Activated CD4-positive, alpha-beta T cell treated with anti-CD3 and anti-CD28 coated beads, Interleukin-2, amount 10 ng/mL, durations not matched to agents 7 days and 5 days (primary cell): ENCODE results near the gene KBTBD12. TPM values are rescaled to one million over a fixed set of nuclear protein-coding genes. Genes with fewer than 3 reads are reported as not detected.
"Not testable (repeated sequence)": the region's sequence is repeated elsewhere in the genome, so short reads cannot be mapped to it uniquely, and the experiment has no call there.

Experiments used
- CTCF ChIA-PET: fragments of 350-600 bp; sonication (Branson Sonifier 250); formaldehyde crosslinking; loops from one replicate; lab custom pipeline; 2021; ENCODE audit warnings: antibody characterized with exemption; lab: Charles Lee
- POLR2A ChIA-PET: fragments of 350-600 bp; sonication (Branson Sonifier 250); formaldehyde crosslinking; loops from one replicate; lab custom pipeline; 2021; ENCODE audit warnings: antibody characterized with exemption; lab: Charles Lee
- DNase-seq: peaks from one replicate; pipeline ENCODE4 v3.0.0-alpha.2; 2020
- H3K27ac Mint-ChIP-seq: one replicate; pipeline ENCODE4 v1.8.0; 2021; ENCODE audit warnings: mild to moderate bottlenecking, moderate library complexity, mixed read lengths
- H3K27me3 Mint-ChIP-seq: one replicate; pipeline ENCODE4 v1.8.0; 2021; ENCODE audit warnings: mixed read lengths
- H3K36me3 Mint-ChIP-seq: one replicate; pipeline ENCODE4 v1.8.0; 2021; ENCODE audit warnings: low read depth, mixed read lengths
- H3K4me1 Mint-ChIP-seq: one replicate; pipeline ENCODE4 v1.8.0; 2021; ENCODE audit warnings: mixed read lengths
- H3K4me3 Mint-ChIP-seq: one replicate; pipeline ENCODE4 v1.8.0; 2021; ENCODE audit warnings: mild to moderate bottlenecking, moderate library complexity, mixed read lengths
- H3K9me3 Mint-ChIP-seq: one replicate; pipeline ENCODE4 v1.8.0; 2021; ENCODE audit warnings: mixed read lengths
- total RNA-seq, 2 experiments: library from RNA; stranded (reverse); gene quantifications; one replicate each; pipeline ENCODE4 v1.2.3, GENCODE V29; 2021

KBTBD12 gene
- total RNA-seq, 2 experiments from 2014 or later, result not detected

DNA sequence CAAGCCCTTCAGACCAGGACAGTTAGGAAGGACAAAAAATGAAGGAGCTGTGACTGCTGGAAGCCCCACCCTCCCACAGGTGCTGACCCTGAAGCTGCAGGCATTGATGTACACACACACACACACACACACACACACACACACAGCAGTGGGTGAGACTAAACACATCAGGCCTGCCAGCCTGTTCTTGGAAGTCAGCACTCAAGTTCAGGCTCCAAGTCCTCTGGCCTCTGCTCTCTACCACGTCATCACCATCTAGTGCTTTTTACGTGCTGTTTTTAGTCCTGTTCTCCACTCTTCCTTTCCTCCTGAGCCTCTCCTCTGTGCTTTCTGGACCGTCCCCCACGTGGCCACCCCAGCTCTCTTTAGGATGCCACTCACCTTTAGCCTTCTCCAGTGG, 5.4 kb upstream of the KBTBD12 start:
- H3K4me3 Mint-ChIP-seq, result no peak overlapping the region
- H3K27ac Mint-ChIP-seq, result no peak overlapping the region
- no peak for DNase-seq
- peaks cover 10% of the 10 kb centered on the region for H3K9me3 Mint-ChIP-seq
- peaks cover 5% of the 10 kb centered on the region for H3K4me1 Mint-ChIP-seq
- H3K27me3 Mint-ChIP-seq, result peaks cover 36% of the 10 kb centered on the region
- POLR2A ChIA-PET, result no interaction called here
- CTCF ChIA-PET, result no interaction called here
- no peaks in the 10 kb centered on the region for H3K36me3 Mint-ChIP-seq

DNA sequence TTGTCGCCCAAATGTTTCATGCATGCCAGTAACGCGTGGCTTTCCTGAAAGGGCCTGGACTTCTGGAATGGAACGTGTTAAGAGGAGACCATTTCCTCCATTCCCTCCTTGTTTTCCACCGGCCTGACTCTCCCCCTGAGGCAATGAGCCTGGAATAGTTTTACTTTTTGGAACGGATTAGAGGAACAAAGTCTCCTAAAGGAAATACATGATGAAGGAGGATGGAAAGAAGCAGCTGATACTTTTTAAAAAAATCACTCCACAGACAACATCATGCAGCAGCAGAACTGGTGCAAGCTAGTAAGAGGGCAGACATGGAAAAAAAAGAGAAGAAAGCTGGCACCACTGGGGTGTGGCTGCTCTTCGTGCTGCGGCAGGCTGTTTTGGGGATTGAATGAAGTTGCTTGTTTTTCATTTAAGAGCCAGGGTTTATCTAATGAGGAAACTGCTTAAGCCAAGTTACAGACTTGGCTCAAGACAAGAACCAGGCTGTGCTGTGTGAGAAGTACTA, 3.6 kb upstream of the KBTBD12 start:
- Mint-ChIP-seq H3K27me3 (peaks cover 50% of the 10 kb centered on the region), H3K27ac (no peak overlapping the region), H3K36me3 (no peaks in the 10 kb centered on the region), H3K4me1 (peaks cover 8% of the 10 kb centered on the region), H3K4me3 (no peak overlapping the region), H3K9me3 (peaks cover 8% of the 10 kb centered on the region)
- ChIA-PET POLR2A (no interaction called here), CTCF (no interaction called here)
- no peak for DNase-seq

DNA sequence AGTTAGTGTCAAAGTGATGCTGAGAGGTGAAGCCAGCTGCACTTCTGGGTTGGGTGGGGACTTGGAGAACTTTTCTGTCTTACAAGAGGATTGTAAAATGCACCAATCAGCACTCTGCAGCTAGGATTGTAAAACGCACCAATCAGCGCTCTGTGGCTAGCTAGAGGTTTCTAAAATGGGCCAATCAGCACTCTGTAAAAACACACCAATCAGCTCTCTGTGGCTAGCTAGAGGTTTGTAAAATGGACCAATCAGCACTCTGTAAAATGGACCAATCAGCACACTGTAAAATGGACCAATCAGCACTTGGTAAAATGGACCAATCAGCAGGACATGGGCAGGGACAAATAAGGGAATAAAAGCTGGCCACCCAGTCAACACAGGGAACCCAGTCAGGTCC, 1.2 kb upstream of the KBTBD12 start:
- DNase-seq, H3K4me3 Mint-ChIP-seq, H3K4me1 Mint-ChIP-seq, H3K27ac Mint-ChIP-seq, H3K36me3 Mint-ChIP-seq, H3K9me3 Mint-ChIP-seq, POLR2A ChIA-PET: not testable (repeated sequence)
- peaks cover 58% of the 10 kb centered on the region for H3K27me3 Mint-ChIP-seq
- CTCF ChIA-PET, result interaction anchor here (1.1 kb wide), 1 partner anchor 10 kb away, joined by 4 read pairs; no protein-coding TSS in a partner anchor

DNA sequence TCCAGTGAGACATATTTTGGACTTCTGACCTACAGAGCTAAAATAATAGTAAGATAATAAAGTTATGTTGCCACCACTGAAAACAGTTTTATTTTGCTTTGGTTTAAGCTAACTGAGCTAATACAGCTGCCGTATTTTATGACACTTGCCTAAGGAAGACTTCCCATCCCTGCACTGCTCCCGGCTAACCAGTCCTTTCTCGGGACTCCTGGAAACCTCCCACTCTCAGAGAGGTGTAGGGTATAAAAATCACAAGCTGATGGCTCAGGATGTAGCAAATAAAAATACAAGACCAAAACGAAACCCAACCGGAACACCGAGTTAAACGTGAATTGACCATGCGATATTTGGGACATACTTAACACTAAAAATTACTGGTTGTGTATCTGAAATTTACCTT, 448 bp upstream of the KBTBD12 start:
- H3K27me3 Mint-ChIP-seq, result peaks cover 55% of the 10 kb centered on the region
- CTCF ChIA-PET, result interaction anchor here (1.1 kb wide), 1 partner anchor 11 kb away, joined by 4 read pairs; no protein-coding TSS in a partner anchor
- no peaks in the 10 kb centered on the region for H3K36me3 Mint-ChIP-seq
- peaks cover 8% of the 10 kb centered on the region for H3K4me1 Mint-ChIP-seq
- H3K9me3 Mint-ChIP-seq, result peaks cover 8% of the 10 kb centered on the region
- no peak overlapping the region for H3K27ac Mint-ChIP-seq
- POLR2A ChIA-PET, result no interaction called here
- no peak for DNase-seq
- H3K4me3 Mint-ChIP-seq, result peak overlapping the region; percentile 28

DNA sequence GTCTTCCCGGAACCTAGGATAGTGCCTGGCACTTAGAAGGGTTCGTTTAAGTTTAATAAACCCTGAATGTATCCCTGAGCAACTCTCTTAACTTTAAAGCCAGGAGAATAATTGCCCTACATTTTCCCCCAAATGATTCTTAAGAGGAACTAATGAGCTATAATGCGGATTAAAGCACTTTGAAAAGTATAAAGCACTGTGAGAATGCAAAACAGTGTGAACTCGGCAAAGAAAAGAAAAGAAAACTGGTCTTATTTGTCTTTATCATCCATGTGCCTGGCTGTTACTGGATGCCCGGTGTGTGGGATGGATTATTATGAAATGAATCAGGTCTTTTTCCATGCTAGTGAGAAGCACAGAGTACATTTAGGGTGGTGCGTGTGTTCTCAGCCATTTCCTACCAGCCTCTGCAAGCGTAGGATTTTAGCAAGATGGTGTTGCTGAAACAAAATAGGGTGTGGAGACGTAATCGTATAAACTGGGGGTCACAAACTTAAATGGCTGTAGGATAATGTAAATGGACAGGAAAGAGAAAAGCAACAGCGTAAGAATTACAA, 983 bp downstream of the KBTBD12 start:
- ChIA-PET CTCF (no interaction called here), POLR2A (no interaction called here)
- Mint-ChIP-seq H3K27ac (no peak overlapping the region), H3K27me3 (peaks cover 55% of the 10 kb centered on the region), H3K9me3 (peaks cover 8% of the 10 kb centered on the region), H3K4me1 (peaks cover 8% of the 10 kb centered on the region), H3K4me3 (no peak overlapping the region), H3K36me3 (no peaks in the 10 kb centered on the region)
- DNase-seq, result no peak

DNA sequence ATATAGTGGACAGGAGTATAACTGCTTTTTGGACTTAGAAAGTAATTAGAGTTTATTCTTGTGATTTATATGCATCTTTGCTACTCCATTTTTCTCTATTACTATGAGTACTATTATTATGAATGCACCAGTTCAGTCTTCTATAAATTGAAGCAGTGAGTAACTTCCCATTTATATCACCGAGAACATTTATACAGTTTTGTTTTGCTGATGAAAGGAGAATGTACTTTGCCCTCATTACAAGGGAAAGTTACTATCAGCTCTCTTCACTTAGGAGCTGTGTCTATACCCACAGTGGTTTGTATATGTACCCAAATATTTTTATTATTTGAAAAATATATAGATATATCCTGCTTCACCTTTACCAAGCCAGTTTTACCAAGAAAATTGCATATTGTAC, 5.7 kb downstream of the KBTBD12 start:
- no peaks in the 10 kb centered on the region for H3K9me3 Mint-ChIP-seq
- no peak overlapping the region for H3K4me3 Mint-ChIP-seq
- H3K4me1 Mint-ChIP-seq, result peaks cover 10% of the 10 kb centered on the region
- ChIA-PET POLR2A (no interaction called here), CTCF (no interaction called here)
- peaks cover 42% of the 10 kb centered on the region for H3K27me3 Mint-ChIP-seq
- no peaks in the 10 kb centered on the region for H3K36me3 Mint-ChIP-seq
- no peak for DNase-seq
- no peak overlapping the region for H3K27ac Mint-ChIP-seq

DNA sequence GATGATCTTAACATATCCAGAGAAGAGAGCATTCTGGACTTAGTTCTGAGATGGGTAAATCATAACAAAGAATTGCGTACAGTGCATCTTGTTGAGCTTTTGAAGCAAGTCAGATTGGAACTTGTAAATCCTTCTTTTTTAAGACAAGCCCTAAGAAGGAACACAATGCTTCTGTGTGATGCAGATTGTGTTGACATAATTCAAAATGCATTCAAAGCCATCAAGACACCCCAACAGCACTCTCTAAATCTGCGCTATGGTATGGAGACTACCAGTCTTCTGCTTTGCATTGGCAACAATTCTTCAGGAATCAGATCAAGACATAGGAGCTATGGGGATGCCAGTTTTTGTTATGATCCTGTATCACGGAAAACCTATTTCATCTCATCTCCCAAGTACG, 8.6 kb downstream of the KBTBD12 start:
- Mint-ChIP-seq H3K27me3 (peaks cover 36% of the 10 kb centered on the region), H3K4me1 (peaks cover 13% of the 10 kb centered on the region)

DNA sequence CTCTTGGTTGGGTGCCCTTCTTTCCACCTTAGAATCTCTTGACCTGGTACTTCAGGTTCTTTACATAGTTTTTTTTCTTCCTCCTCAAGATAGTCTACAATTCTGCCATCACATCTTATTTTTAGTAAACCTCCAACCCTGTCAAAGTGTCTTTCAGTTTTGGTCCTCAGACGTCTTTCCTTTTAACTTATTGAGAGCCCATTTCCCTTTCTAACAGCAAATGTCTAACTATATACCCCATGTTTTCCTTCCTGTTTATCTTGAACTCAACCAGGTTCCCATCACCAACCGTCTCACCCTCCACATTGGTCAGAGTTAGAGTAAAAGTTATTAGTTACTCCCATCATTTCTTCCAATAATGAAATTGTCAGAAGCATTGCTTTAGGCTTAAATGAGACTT, 10.4 kb downstream of the KBTBD12 start:
- ChIA-PET CTCF (no interaction called here), POLR2A (no interaction called here)
- DNase-seq, result no peak
- H3K27ac Mint-ChIP-seq, result no peak overlapping the region
- H3K4me1 Mint-ChIP-seq, result peaks cover 13% of the 10 kb centered on the region
- no peak overlapping the region for H3K4me3 Mint-ChIP-seq
- H3K27me3 Mint-ChIP-seq, result peaks cover 36% of the 10 kb centered on the region
- no peaks in the 10 kb centered on the region for H3K9me3 Mint-ChIP-seq
- H3K36me3 Mint-ChIP-seq, result no peaks in the 10 kb centered on the region

More for the DNA sequence above, 8.6 kb downstream of the KBTBD12 start:
- no peak overlapping the region for H3K27ac Mint-ChIP-seq
- no peak for DNase-seq
- ChIA-PET POLR2A (no interaction called here), CTCF (no interaction called here)
- no peaks in the 10 kb centered on the region for H3K36me3 Mint-ChIP-seq
- no peaks in the 10 kb centered on the region for H3K9me3 Mint-ChIP-seq
- H3K4me3 Mint-ChIP-seq, result no peak overlapping the region

DNA sequence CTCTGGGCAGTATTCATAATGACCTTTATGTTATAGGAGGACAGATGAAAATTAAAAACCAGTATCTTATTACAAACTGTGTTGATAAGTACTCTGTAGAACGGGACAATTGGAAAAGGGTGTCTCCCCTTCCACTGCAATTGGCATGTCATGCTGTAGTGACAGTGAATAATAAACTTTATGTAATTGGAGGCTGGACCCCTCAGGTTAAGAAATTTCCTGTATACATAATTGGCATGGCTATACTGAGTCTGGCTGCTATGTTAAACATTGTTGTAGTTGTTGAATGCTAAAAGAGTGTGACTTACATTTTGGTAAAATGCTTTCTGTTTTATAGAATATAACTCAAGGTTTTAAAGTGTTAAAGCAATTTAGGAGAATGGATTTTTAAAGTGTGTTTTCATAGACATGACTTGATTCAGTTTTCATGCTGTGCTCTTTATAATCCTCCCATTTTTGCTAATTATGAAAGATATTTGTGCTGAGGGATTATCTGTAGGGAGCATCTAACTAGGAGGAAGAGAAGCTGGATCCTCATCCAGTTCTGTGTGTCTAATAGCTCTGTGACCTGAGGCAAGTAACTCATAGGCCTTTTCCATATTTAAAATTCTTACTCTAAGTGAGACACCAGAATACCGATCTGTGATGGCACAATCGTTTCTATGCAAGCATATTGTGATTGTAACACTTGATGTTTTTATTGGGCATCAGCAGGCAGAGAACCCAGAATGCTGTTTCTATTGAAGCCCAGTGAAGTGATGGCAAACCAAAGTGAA, 13.0 kb downstream of the KBTBD12 start:
- CTCF ChIA-PET, result no interaction called here
- no peak for DNase-seq
- POLR2A ChIA-PET, result no interaction called here
- Mint-ChIP-seq H3K4me3 (no peak overlapping the region), H3K4me1 (peaks cover 13% of the 10 kb centered on the region), H3K27me3 (peaks cover 41% of the 10 kb centered on the region), H3K9me3 (no peaks in the 10 kb centered on the region), H3K36me3 (no peaks in the 10 kb centered on the region), H3K27ac (no peak overlapping the region)

DNA sequence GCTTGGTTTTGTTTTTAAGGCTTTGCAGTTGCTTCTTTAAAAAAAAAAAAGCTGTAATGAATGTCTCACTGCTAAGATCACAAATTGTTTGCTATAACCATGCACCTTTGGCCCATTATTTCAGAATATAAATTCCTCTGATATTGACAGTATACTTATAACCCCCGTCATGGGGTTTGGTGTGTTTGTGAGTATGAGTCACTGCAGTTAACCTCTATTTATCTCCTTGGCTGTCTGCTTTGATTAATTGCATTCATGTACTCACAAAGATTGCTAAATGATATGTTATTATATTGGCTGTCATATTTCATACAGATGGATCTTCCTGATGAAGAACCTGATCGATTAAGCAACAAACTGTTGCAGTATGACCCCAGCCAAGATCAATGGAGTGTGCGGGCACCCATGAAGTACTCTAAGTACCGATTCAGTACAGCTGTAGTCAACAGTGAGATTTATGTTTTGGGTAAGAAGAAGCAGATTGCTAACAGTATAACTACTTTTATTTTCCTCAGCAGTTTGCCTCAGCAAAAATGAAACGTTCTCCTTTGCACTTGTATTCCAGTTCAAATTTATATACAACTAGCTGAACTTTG, 14.9 kb downstream of the KBTBD12 start:
- Mint-ChIP-seq H3K4me3 (no peak overlapping the region), H3K27ac (no peak overlapping the region), H3K36me3 (no peaks in the 10 kb centered on the region), H3K9me3 (no peaks in the 10 kb centered on the region), H3K4me1 (peaks cover 11% of the 10 kb centered on the region), H3K27me3 (peaks cover 46% of the 10 kb centered on the region)
- POLR2A ChIA-PET, result no interaction called here
- CTCF ChIA-PET, result interaction anchor here (0.7 kb wide), 1 partner anchor 10 kb away, joined by 3 read pairs; no protein-coding TSS in a partner anchor
- no peak for DNase-seq

DNA sequence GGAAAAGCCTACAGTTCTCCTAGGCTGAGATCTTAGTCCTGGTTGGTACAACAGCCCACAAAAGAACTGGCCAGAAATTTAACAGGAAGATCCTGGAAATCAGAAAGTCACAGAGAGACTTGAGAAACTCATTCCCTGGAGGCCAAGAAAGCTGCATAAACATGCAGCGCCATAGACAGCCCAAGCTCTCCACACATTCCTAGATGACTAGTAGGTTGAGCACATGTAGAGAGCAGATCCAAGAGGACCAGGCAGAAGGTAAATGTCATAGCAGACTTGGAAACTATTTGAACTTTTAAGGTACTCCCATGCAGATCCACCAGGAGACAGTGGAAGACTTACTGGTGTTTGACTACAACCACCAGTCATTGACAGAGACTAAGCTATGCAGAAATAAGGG, 18.4 kb downstream of the KBTBD12 start:
- no peak overlapping the region for H3K27ac Mint-ChIP-seq
- H3K9me3 Mint-ChIP-seq, result no peaks in the 10 kb centered on the region
- no peak for DNase-seq
- H3K36me3 Mint-ChIP-seq, result no peaks in the 10 kb centered on the region
- CTCF ChIA-PET, result no interaction called here
- peaks cover 46% of the 10 kb centered on the region for H3K27me3 Mint-ChIP-seq
- no peaks in the 10 kb centered on the region for H3K4me1 Mint-ChIP-seq
- POLR2A ChIA-PET, result no interaction called here
- no peak overlapping the region for H3K4me3 Mint-ChIP-seq

DNA sequence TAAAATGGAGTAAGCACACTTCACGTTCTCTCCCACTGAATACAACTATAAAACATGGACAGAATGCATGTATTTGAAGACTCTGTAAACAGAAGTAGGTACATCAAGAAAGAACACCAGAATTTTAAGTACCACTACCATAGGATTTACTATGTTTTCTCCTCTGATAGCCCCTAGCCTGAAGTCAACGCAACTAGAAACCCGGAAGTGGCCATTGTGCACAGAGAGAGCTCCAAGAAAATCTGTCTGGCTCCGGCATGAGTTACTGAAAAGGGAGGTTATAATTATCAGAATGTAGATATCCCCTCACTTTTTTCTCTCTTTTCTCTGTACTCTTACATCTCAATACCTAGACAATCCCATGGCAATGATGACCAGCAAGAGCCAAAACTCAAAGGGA, 23.8 kb downstream of the KBTBD12 start:
- Mint-ChIP-seq H3K27ac (no peak overlapping the region), H3K9me3 (no peaks in the 10 kb centered on the region), H3K4me3 (no peak overlapping the region), H3K4me1 (no peaks in the 10 kb centered on the region), H3K36me3 (no peaks in the 10 kb centered on the region), H3K27me3 (peaks cover 58% of the 10 kb centered on the region)
- ChIA-PET CTCF (no interaction called here), POLR2A (no interaction called here)
- DNase-seq, result no peak

DNA sequence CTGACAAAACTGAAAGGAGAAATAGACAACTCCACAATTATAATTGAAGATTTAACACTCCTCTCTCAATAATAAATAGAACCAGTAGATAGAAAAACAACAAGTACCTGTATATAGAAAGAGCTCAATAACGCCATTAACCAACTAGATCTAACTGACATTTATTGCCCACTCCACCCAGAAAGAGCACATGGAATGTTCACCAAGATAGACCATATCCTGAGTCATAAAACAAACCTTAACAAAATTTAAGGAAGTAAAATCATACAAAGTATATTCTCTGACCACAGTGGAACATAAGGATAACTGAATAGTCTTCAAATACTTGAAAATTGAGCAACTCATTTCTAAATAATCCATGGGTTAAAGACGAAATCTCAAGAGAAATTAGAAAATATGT, 25.1 kb downstream of the KBTBD12 start:
- Mint-ChIP-seq H3K4me3 (no peak overlapping the region), H3K4me1 (no peaks in the 10 kb centered on the region), H3K36me3 (no peaks in the 10 kb centered on the region), H3K27ac (no peak overlapping the region), H3K9me3 (no peaks in the 10 kb centered on the region), H3K27me3 (peaks cover 50% of the 10 kb centered on the region)
- CTCF ChIA-PET, result no interaction called here
- no peak for DNase-seq
- POLR2A ChIA-PET, result no interaction called here
